Breast epithelium (tissue), 4 donors: ENCODE data around the gene HHIP. TPM values are rescaled to one million over a fixed set of nuclear protein-coding genes. Genes with fewer than 3 reads are reported as not detected.

Experiments used
- DNase-seq, 2 donors: peaks; one replicate each; pipeline ENCODE4 v3.0.0-alpha.2; 2019; ENCODE audit warnings: low spot score in 2 of 2
- H3K27ac ChIP-seq, 2 donors: fragments of 200-600 bp; sonication (generic) in 1 of 2; one replicate each; pipeline ENCODE4 v1.5.1; 2016 to 2019; ENCODE audit warnings: mild to moderate bottlenecking in 1 of 2
- H3K27me3 ChIP-seq, 2 donors: fragments of 200-600 bp; sonication (generic) in 1 of 2; one replicate each; pipeline versions ENCODE4 v1.5.1 to v1.6.0; 2017 to 2019; ENCODE audit warnings: control low read depth in 1 of 2, mild to moderate bottlenecking in 1 of 2
- H3K36me3 ChIP-seq: fragments of 200-600 bp; one replicate; pipeline ENCODE4 v1.5.1; 2019
- H3K4me1 ChIP-seq, 2 donors: fragments of 200-600 bp; sonication (generic); one replicate each; pipeline ENCODE4 v1.5.1; 2016 to 2019; ENCODE audit warnings: control low read depth in 1 of 2
- H3K4me3 ChIP-seq, 3 donors: fragments of 200-600 bp; sonication (generic); 1 replicate in 2 of 3; 2 replicates in 1 of 3; pipeline ENCODE4 v1.5.1; 2016 to 2019; ENCODE audit warnings: mild to moderate bottlenecking in 3 of 3, moderate library complexity in 2 of 3
- H3K9me3 ChIP-seq, 2 donors: fragments of 200-600 bp; sonication (generic) in 1 of 2; one replicate each; pipeline ENCODE4 v1.5.1; 2016 to 2019; ENCODE audit warnings: control low read depth in 1 of 2
- POLR2A ChIP-seq: fragments of 450-650 bp; IDR thresholded peaks from one replicate; pipeline ENCODE4 v1.6.1; 2016; ENCODE audit warnings: antibody characterized with exemption, mild to moderate bottlenecking, moderate library complexity
- POLR2AphosphoS5 ChIP-seq, 3 donors: sonication (generic); formaldehyde crosslinking; IDR thresholded peaks; one replicate each; pipeline ENCODE4 v1.6.1; 2017; ENCODE audit warnings: antibody characterized with exemption in 3 of 3
- intact Hi-C: fragments of 100-400 bp; cut with DNase I; formaldehyde crosslinking; loops from one replicate; pipeline ENCODE4 v1.15.1; 2023; ENCODE audit warnings: low total_unique reads
- total RNA-seq, 3 donors: library from RNA; depleted of rRNA; stranded (reverse); fragments of >200 nt; gene quantifications; one replicate each; pipeline ENCODE4 v1.1.0, GENCODE V29; 2016
- TF ChIP-seq, protein P1 (sequence below), 3 donors: fragments of 450-650 bp; IDR thresholded peaks; one replicate each; pipeline ENCODE4 v1.5.1; 2016 to 2017; ENCODE audit warnings: antibody characterized with exemption in 3 of 3, mild to moderate bottlenecking in 3 of 3, moderate library complexity in 3 of 3

HHIP gene
- total RNA-seq, 3 donors from 2014 or later = under 0.01 to 1.0 (median 0.48) TPM

DNA sequence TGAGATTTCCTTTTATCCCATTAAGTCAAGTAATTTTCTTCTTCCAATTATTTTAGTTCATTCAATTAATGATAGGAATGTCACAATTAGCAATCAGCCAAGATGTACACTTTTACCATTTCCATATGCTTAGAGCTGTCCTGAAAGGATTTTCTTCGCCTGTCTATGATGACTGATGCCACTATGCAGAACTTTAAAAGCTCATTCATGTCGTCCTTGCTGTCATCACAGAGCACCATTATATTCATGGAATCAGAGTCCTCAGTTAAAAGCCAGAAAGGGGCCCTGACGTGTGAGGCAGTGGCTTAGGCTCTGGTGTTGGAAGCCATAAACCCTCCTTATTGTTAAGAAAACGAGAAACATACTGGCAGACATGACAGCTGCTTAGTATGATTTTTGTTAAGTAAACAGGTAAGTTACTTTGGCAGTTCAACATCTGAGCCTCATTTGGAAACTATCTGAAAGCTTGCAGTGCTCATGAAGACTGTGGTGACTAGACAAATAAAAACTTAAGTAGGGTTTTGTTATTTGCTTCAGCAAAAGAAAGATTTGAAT is 73.1 kb downstream of the HHIP start:
- Histone ChIP-seq H3K4me3 (no peak overlapping the region), H3K9me3 (no peaks in the 10 kb centered on the region), H3K36me3 (no peaks in the 10 kb centered on the region), H3K27ac (no peak overlapping the region), H3K27me3 (no peaks in the 10 kb centered on the region), H3K4me1 (no peaks in the 10 kb centered on the region)
- intact Hi-C loops = no loop called here
- no peak for DNase-seq
- TF ChIP-seq, protein P1, sequence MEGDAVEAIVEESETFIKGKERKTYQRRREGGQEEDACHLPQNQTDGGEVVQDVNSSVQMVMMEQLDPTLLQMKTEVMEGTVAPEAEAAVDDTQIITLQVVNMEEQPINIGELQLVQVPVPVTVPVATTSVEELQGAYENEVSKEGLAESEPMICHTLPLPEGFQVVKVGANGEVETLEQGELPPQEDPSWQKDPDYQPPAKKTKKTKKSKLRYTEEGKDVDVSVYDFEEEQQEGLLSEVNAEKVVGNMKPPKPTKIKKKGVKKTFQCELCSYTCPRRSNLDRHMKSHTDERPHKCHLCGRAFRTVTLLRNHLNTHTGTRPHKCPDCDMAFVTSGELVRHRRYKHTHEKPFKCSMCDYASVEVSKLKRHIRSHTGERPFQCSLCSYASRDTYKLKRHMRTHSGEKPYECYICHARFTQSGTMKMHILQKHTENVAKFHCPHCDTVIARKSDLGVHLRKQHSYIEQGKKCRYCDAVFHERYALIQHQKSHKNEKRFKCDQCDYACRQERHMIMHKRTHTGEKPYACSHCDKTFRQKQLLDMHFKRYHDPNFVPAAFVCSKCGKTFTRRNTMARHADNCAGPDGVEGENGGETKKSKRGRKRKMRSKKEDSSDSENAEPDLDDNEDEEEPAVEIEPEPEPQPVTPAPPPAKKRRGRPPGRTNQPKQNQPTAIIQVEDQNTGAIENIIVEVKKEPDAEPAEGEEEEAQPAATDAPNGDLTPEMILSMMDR (IDR thresholded peaks at IDR 0.05) = no peak
- TF ChIP-seq POLR2A (no peak), POLR2AphosphoS5 (IDR thresholded peaks at IDR 0.05) (no peak)

DNA sequence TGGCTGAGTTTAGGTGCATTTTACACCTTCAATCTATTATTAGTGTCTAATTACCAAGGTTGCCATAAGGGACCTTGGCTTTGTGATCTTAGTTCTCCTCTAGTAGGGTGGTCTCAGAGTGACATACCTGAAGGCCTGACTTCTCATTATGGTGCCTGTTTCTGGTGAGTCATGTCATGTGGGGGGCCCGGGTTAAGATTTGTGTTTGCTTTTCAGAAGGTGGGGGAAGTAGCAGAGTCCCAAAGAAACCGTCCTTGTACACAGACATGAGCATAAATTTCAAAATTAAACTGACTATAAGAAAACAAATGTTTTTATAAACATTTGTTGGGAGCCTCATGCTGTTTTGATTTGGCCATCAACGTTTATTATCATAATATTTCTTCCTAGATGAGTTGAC is 74.5 kb downstream of the HHIP start:
- no peaks in the 10 kb centered on the region for H3K4me1 ChIP-seq
- no peaks in the 10 kb centered on the region for H3K9me3 ChIP-seq
- intact Hi-C loops = no loop called here
- H3K36me3 ChIP-seq = no peaks in the 10 kb centered on the region
- no peaks in the 10 kb centered on the region for H3K27me3 ChIP-seq
- no peak for TF ChIP-seq POLR2A
- TF ChIP-seq, protein P1 (IDR thresholded peaks at IDR 0.05) = no peak
- no peak for TF ChIP-seq POLR2AphosphoS5 (IDR thresholded peaks at IDR 0.05)
- no peak for DNase-seq
- H3K27ac ChIP-seq = no peak overlapping the region
- no peak overlapping the region for H3K4me3 ChIP-seq

DNA sequence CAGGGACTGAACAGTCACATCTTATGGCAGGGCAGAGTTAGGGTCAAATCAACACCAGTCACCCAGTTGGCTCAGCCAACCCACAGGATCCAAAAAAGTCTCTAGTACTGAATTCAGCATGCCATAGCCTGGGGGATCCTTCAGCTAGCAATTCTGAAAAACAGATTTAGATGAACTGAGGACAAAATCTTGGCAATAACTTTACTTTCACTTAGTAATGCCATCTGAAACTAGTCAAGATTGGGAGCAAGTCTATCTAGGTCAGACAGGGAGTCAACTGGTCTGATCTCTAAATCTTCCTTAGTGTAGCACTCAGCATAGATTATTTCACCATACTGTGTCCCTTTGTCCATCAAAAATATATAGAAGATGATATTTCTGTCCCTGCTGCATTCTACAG is 76.0 kb downstream of the HHIP start:
- H3K9me3 ChIP-seq = no peaks in the 10 kb centered on the region
- H3K27me3 ChIP-seq = no peaks in the 10 kb centered on the region
- no peaks in the 10 kb centered on the region for H3K36me3 ChIP-seq
- no peak overlapping the region for H3K27ac ChIP-seq
- intact Hi-C loops = no loop called here
- TF ChIP-seq, protein P1 (IDR thresholded peaks at IDR 0.05) = no peak
- TF ChIP-seq POLR2A = no peak
- TF ChIP-seq POLR2AphosphoS5 (IDR thresholded peaks at IDR 0.05) = no peak
- H3K4me1 ChIP-seq = no peaks in the 10 kb centered on the region
- no peak overlapping the region for H3K4me3 ChIP-seq
- no peak for DNase-seq

DNA sequence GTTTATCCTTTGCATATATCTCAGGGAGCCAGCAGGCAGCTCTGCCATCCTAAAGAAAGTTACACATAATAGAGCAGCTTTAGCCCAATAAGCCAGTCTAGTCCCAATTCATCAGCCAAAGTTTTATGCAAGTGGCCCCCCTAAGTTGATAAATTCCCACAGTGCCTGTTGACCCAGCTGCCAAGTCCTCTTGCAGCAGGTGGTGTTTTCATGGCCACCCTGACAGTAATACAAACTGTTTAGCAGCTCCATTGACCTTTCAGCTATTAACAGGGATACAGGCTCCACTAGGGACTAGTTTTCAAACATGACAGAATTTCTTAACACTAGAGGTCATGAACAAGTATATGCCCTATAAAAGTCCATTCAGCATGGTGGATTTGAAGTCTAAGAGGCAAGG is 77.5 kb downstream of the HHIP start:
- no peak for DNase-seq
- Histone ChIP-seq H3K27ac (no peak overlapping the region), H3K36me3 (no peaks in the 10 kb centered on the region), H3K27me3 (no peaks in the 10 kb centered on the region), H3K9me3 (no peaks in the 10 kb centered on the region), H3K4me1 (no peaks in the 10 kb centered on the region), H3K4me3 (no peak overlapping the region)
- intact Hi-C loops = no loop called here
- TF ChIP-seq POLR2AphosphoS5 (IDR thresholded peaks at IDR 0.05) = no peak
- TF ChIP-seq, protein P1 (IDR thresholded peaks at IDR 0.05) = no peak
- TF ChIP-seq POLR2A = no peak

DNA sequence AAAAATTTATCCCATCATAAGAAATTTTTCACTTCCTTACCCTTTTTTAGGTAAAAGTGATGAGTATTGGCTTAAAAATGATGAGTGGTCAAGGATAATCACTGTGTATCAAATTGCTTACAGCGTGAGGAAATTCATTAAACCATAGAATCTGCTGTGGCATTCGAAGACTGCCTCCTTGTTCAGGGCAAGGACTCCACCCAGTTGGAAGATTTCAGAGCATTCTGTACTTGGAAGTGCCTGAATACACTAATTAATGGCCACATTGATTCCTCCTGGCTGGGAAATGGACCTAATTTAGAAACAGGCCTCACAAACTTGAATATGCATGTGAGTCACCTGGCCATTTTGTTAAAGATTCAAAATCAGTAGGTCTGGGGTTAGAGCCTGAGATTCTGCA is 83.2 kb downstream of the HHIP start:
- H3K36me3 ChIP-seq = no peaks in the 10 kb centered on the region
- no peaks in the 10 kb centered on the region for H3K4me1 ChIP-seq
- no peaks in the 10 kb centered on the region for H3K9me3 ChIP-seq
- H3K4me3 ChIP-seq = no peak overlapping the region
- DNase-seq = no peak
- TF ChIP-seq POLR2AphosphoS5 (IDR thresholded peaks at IDR 0.05) = no peak
- TF ChIP-seq POLR2A = no peak
- TF ChIP-seq, protein P1 (IDR thresholded peaks at IDR 0.05) = no peak
- H3K27ac ChIP-seq = no peak overlapping the region
- no peaks in the 10 kb centered on the region for H3K27me3 ChIP-seq
- intact Hi-C loops = no loop called here
